Smooth muscle cell (in vitro differentiated cells): Measurements from ENCODE around the gene CREM. TPM values are rescaled to one million over a fixed set of nuclear protein-coding genes. Genes with fewer than 3 reads are reported as not detected.

ENCODE experiments used
- DNase-seq: peaks from one replicate; lab custom pipeline; 2025; ENCODE audit not compliant: unreplicated experiment; lab: John Stamatoyannopoulos, UW
- H2AFZ ChIP-seq: fragments of 200-600 bp; sonication (generic); 2 replicates; pipeline ENCODE4 v1.6.0; 2016; ENCODE audit warnings: antibody characterized with exemption, low read depth, mild to moderate bottlenecking
- H3F3A ChIP-seq: fragments of 200-600 bp; sonication (generic); 2 replicates; pipeline ENCODE4 v1.6.0; 2017; ENCODE audit warnings: antibody characterized with exemption, low read depth
- H3K27ac ChIP-seq: fragments of 200-600 bp; sonication (generic); 2 replicates; pipeline ENCODE4 v1.5.1; 2016; ENCODE audit warnings: low read depth, mild to moderate bottlenecking
- H3K27me3 ChIP-seq: fragments of 200-600 bp; sonication (generic); 2 replicates; pipeline ENCODE4 v1.6.1; 2016; ENCODE audit warnings: low read depth, mild to moderate bottlenecking
- H3K36me3 ChIP-seq: fragments of 200-600 bp; sonication (generic); 2 replicates; pipeline ENCODE4 v1.5.1; 2016; ENCODE audit warnings: low read depth
- H3K4me1 ChIP-seq: fragments of 200-600 bp; sonication (generic); 2 replicates; pipeline ENCODE4 v1.5.1; 2016; ENCODE audit warnings: low read depth
- H3K4me2 ChIP-seq: fragments of 200-600 bp; sonication (generic); 2 replicates; pipeline ENCODE4 v1.6.0; 2016; ENCODE audit warnings: mild to moderate bottlenecking
- H3K4me3 ChIP-seq: fragments of 200-600 bp; sonication (generic); 2 replicates; pipeline ENCODE4 v1.5.1; 2016; ENCODE audit warnings: mild to moderate bottlenecking
- H3K79me2 ChIP-seq: fragments of 200-600 bp; sonication (generic); 2 replicates; pipeline ENCODE4 v1.6.0; 2016; ENCODE audit warnings: low read depth, mild to moderate bottlenecking
- H3K9ac ChIP-seq: fragments of 200-600 bp; sonication (generic); 2 replicates; pipeline ENCODE4 v1.6.0; 2016; ENCODE audit warnings: low read depth
- H3K9me3 ChIP-seq: fragments of 200-600 bp; sonication (generic); replicated peaks from 2 replicates; pipeline ENCODE4 v1.5.1; 2016; ENCODE audit warnings: low read depth
- H4K20me1 ChIP-seq: fragments of 200-600 bp; sonication (generic); 2 replicates; pipeline ENCODE4 v1.6.0; 2016; ENCODE audit warnings: low read depth
- WGBS: methylation state at CpG from one replicate; pipeline ENCODE4 v1.1.7; 2016; ENCODE audit warnings: low lambda C conversion rate; 5-methylcytosine and 5-hydroxymethylcytosine counted together
- polyA plus RNA-seq: library from polyadenylated mRNA; unstranded; fragments of >200 nt; fragmentation: Nextera tagmentation; extraction: Ambion mirVana; gene quantifications from 2 replicates; pipeline ENCODE4 v1.2.1, GENCODE V29; 2016
- total RNA-seq: library from RNA; depleted of rRNA; stranded (reverse); fragments of >200 nt; gene quantifications from 2 replicates; pipeline ENCODE4 v1.2.3, GENCODE V29; 2014
- TF ChIP-seq, protein P1 (sequence below): fragments of 200-600 bp; sonication (generic); IDR thresholded peaks from 2 replicates; pipeline ENCODE4 v1.5.1; 2017; ENCODE audit warnings: borderline replicate concordance, mild to moderate bottlenecking, antibody characterized with exemption; ENCODE audit not compliant: insufficient read depth, poor library complexity, severe bottlenecking

The CREM gene
- total and polyA plus RNA-seq, 2 experiments from 2014 or later: 46.4 to 49.3 TPM

- H4K20me1 ChIP-seq: no peaks in the 10 kb centered on the region
- H3K79me2 ChIP-seq: peaks cover 24% of the 10 kb centered on the region
- peak overlapping the region; percentile 73 for H2AFZ ChIP-seq
- peak overlapping the region; percentile 94 for H3K27ac ChIP-seq
- no peaks in the 10 kb centered on the region for H3K27me3 ChIP-seq
- H3K9ac ChIP-seq: peak overlapping the region; percentile 82
- H3K4me1 ChIP-seq: peaks cover 15% of the 10 kb centered on the region
- no peaks in the 10 kb centered on the region for H3K9me3 ChIP-seq
- H3F3A ChIP-seq: peaks cover 15% of the 10 kb centered on the region
- H3K4me2 ChIP-seq: peak overlapping the region; percentile 85
- peak; percentile 42 for DNase-seq
- TF ChIP-seq, protein P1, sequence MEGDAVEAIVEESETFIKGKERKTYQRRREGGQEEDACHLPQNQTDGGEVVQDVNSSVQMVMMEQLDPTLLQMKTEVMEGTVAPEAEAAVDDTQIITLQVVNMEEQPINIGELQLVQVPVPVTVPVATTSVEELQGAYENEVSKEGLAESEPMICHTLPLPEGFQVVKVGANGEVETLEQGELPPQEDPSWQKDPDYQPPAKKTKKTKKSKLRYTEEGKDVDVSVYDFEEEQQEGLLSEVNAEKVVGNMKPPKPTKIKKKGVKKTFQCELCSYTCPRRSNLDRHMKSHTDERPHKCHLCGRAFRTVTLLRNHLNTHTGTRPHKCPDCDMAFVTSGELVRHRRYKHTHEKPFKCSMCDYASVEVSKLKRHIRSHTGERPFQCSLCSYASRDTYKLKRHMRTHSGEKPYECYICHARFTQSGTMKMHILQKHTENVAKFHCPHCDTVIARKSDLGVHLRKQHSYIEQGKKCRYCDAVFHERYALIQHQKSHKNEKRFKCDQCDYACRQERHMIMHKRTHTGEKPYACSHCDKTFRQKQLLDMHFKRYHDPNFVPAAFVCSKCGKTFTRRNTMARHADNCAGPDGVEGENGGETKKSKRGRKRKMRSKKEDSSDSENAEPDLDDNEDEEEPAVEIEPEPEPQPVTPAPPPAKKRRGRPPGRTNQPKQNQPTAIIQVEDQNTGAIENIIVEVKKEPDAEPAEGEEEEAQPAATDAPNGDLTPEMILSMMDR: peak; percentile 65
- H3K4me3 ChIP-seq: peak overlapping the region; percentile 56
- WGBS: 4% methylated on average over 15 of the region's 15 CpGs
- H3K36me3 ChIP-seq: no peaks in the 10 kb centered on the region
These were observed 69.0 kb downstream of the CREM start for GRCh38 chr10:35195361-35196306.

DNA sequence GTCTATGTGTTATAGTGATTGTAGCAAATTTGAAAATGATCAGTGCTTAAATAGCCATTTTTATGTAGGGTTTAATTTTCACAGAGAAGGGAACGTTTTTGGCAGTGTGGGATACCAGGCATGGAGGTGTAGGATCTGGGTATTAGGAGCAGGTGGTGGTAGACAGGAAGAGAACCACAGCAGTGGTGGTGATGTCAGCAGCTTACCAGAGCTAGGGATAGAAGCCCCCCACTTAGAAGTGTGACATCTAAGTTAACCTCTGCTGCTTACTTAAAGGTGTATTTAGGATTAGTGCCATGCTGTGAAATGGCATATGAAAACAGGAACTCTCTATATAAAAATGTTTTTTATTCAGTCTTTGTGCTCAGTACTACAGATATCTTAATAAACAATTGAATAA, 73.8 kb downstream of the CREM start:
- H3K4me1 ChIP-seq: peaks cover 6% of the 10 kb centered on the region
- H3K36me3 ChIP-seq: no peaks in the 10 kb centered on the region
- H3K4me2 ChIP-seq: no peak overlapping the region
- H4K20me1 ChIP-seq: no peaks in the 10 kb centered on the region
- 76% methylated on average over 1 of the region's 1 CpG for WGBS
- no peaks in the 10 kb centered on the region for H3K9me3 ChIP-seq
- peaks cover 9% of the 10 kb centered on the region for H3F3A ChIP-seq
- no peak overlapping the region for H3K27ac ChIP-seq
- DNase-seq: no peak
- no peaks in the 10 kb centered on the region for H3K27me3 ChIP-seq
- H2AFZ ChIP-seq: no peak overlapping the region
- peaks cover 42% of the 10 kb centered on the region for H3K79me2 ChIP-seq
- H3K9ac ChIP-seq: no peak overlapping the region
- H3K4me3 ChIP-seq: no peak overlapping the region
- TF ChIP-seq, protein P1: no peak

GRCh38 chr10:35201234-35201633, 74.6 kb downstream of the CREM start:
- H3K4me2 ChIP-seq: no peak overlapping the region
- H3K27me3 ChIP-seq: no peaks in the 10 kb centered on the region
- H4K20me1 ChIP-seq: no peaks in the 10 kb centered on the region
- H3F3A ChIP-seq: peaks cover 7% of the 10 kb centered on the region
- H3K79me2 ChIP-seq: peaks cover 42% of the 10 kb centered on the region
- no peak overlapping the region for H2AFZ ChIP-seq
- DNase-seq: no peak
- H3K9me3 ChIP-seq: no peaks in the 10 kb centered on the region
- TF ChIP-seq, protein P1: no peak
- over 99% methylated on average over 4 of the region's 4 CpGs for WGBS
- H3K9ac ChIP-seq: no peak overlapping the region
- no peak overlapping the region for H3K27ac ChIP-seq
- H3K36me3 ChIP-seq: no peaks in the 10 kb centered on the region
- H3K4me3 ChIP-seq: no peak overlapping the region
- peaks cover 5% of the 10 kb centered on the region for H3K4me1 ChIP-seq
